Loucy (cell line): Measurements from ENCODE around the gene SLC38A3.

Experiments used
- H2AFZ ChIP-seq: fragments of 200-600 bp; sonication (generic); 2 replicates; pipeline ENCODE4 v1.6.0; 2016; ENCODE audit warnings: antibody characterized with exemption, mild to moderate bottlenecking, low read length, moderate library complexity
- H3F3A ChIP-seq: fragments of 200-600 bp; 2 replicates; pipeline ENCODE4 v1.6.0; 2016; ENCODE audit warnings: antibody characterized with exemption, low read depth, mild to moderate bottlenecking
- H3K27me3 ChIP-seq: fragments of 200-600 bp; sonication (generic); 2 replicates; pipeline ENCODE4 v1.6.1; 2014; ENCODE audit warnings: low read length, mild to moderate bottlenecking; ENCODE audit not compliant: insufficient read depth, poor library complexity, severe bottlenecking
- H3K36me3 ChIP-seq: fragments of 200-600 bp; sonication (generic); 2 replicates; pipeline ENCODE4 v1.6.1; 2016; ENCODE audit warnings: low read length; ENCODE audit not compliant: insufficient read depth
- H3K4me1 ChIP-seq: fragments of 200-600 bp; sonication (generic); 2 replicates; pipeline ENCODE4 v1.5.1; 2014; ENCODE audit warnings: low read length, mild to moderate bottlenecking; ENCODE audit not compliant: insufficient read depth, poor library complexity, severe bottlenecking
- H3K4me2 ChIP-seq: fragments of 200-600 bp; sonication (generic); 2 replicates; pipeline ENCODE4 v1.6.0; 2014; ENCODE audit warnings: antibody characterized with exemption, low read length, low read depth, mild to moderate bottlenecking; ENCODE audit not compliant: poor library complexity, severe bottlenecking
- H3K4me3 ChIP-seq: fragments of 200-600 bp; sonication (generic); 2 replicates; pipeline ENCODE4 v1.5.1; 2014; ENCODE audit warnings: low read length, mild to moderate bottlenecking, mixed read lengths; ENCODE audit not compliant: poor library complexity, severe bottlenecking
- H3K79me2 ChIP-seq: fragments of 200-600 bp; sonication (generic); 2 replicates; pipeline ENCODE4 v1.6.1; 2014; ENCODE audit warnings: low read length; ENCODE audit not compliant: insufficient read depth
- H3K9ac ChIP-seq: fragments of 200-600 bp; sonication (generic); 2 replicates; pipeline ENCODE4 v1.6.0; 2014; ENCODE audit warnings: mild to moderate bottlenecking, low read depth, low read length, moderate library complexity; ENCODE audit not compliant: poor library complexity, severe bottlenecking
- H3K9me2 ChIP-seq: fragments of 200-600 bp; sonication (generic); replicated peaks from 2 replicates; pipeline ENCODE4 v1.6.1; 2016; ENCODE audit warnings: low read depth, low read length, mixed read lengths
- H3K9me3 ChIP-seq: fragments of 200-600 bp; sonication (generic); 2 replicates; pipeline ENCODE4 v1.6.1; 2014; ENCODE audit warnings: mild to moderate bottlenecking, antibody characterized with exemption, low read length, low read depth; ENCODE audit not compliant: insufficient read depth
- H4K20me1 ChIP-seq: fragments of 200-600 bp; sonication (generic); 2 replicates; pipeline ENCODE4 v1.6.0; 2014; ENCODE audit warnings: antibody characterized with exemption, low read length, mild to moderate bottlenecking; ENCODE audit not compliant: insufficient read depth, poor library complexity, severe bottlenecking
- CTCF ChIP-seq: fragments of 200-600 bp; sonication (generic); conservative IDR thresholded peaks from 2 replicates; pipeline ENCODE4 v1.5.1; 2014; ENCODE audit warnings: mild to moderate bottlenecking, antibody characterized with exemption, low read length
- EZH2phosphoT487 ChIP-seq: fragments of 200-600 bp; IDR thresholded peaks from 2 replicates; pipeline ENCODE4 v1.6.1; 2018; ENCODE audit warnings: antibody characterized with exemption, mild to moderate bottlenecking, moderate library complexity, borderline replicate concordance

SLC38A3 gene

GRCh38 chr3:50231581-50231980 lies 26.5 kb downstream of the SLC38A3 start:
- Histone ChIP-seq H3K4me3 (no peak overlapping the region), H3F3A (no peaks in the 10 kb centered on the region), H4K20me1 (peaks cover 4% of the 10 kb centered on the region), H3K27me3 (peaks cover 3% of the 10 kb centered on the region), H3K9me2 (no peaks in the 10 kb centered on the region), H3K79me2 (peaks cover 9% of the 10 kb centered on the region), H2AFZ (no peak overlapping the region), H3K36me3 (no peaks in the 10 kb centered on the region), H3K4me2 (no peak overlapping the region), H3K9me3 (no peaks in the 10 kb centered on the region), H3K4me1 (peaks cover 22% of the 10 kb centered on the region), H3K9ac (no peak overlapping the region)
- TF ChIP-seq CTCF (no peak), EZH2phosphoT487 (no peak)

GRCh38 chr3:50232303-50232702 lies 27.2 kb downstream of the SLC38A3 start:
- Histone ChIP-seq H3K36me3 (no peaks in the 10 kb centered on the region), H3K4me1 (peaks cover 21% of the 10 kb centered on the region), H2AFZ (no peak overlapping the region), H3K4me3 (no peak overlapping the region), H4K20me1 (peaks cover 11% of the 10 kb centered on the region), H3K4me2 (no peak overlapping the region), H3K9ac (no peak overlapping the region), H3K9me3 (no peaks in the 10 kb centered on the region), H3K9me2 (no peaks in the 10 kb centered on the region), H3K79me2 (peaks cover 16% of the 10 kb centered on the region), H3K27me3 (peaks cover 5% of the 10 kb centered on the region), H3F3A (no peaks in the 10 kb centered on the region)
- TF ChIP-seq EZH2phosphoT487 = no peak
- TF ChIP-seq CTCF = no peak

GRCh38 chr3:50233176-50233575 lies 28.1 kb downstream of the SLC38A3 start:
- H2AFZ ChIP-seq = no peak overlapping the region
- H4K20me1 ChIP-seq = peaks cover 14% of the 10 kb centered on the region
- no peak overlapping the region for H3K4me3 ChIP-seq
- peaks cover 5% of the 10 kb centered on the region for H3K27me3 ChIP-seq
- H3K79me2 ChIP-seq = peaks cover 25% of the 10 kb centered on the region
- TF ChIP-seq EZH2phosphoT487 (no peak), CTCF (no peak)
- no peaks in the 10 kb centered on the region for H3K9me2 ChIP-seq
- no peak overlapping the region for H3K4me2 ChIP-seq
- no peaks in the 10 kb centered on the region for H3F3A ChIP-seq
- no peaks in the 10 kb centered on the region for H3K9me3 ChIP-seq
- H3K36me3 ChIP-seq = no peaks in the 10 kb centered on the region
- no peak overlapping the region for H3K9ac ChIP-seq
- peaks cover 19% of the 10 kb centered on the region for H3K4me1 ChIP-seq
